Measurements from ENCODE around the gene ANGPT4.
A peak's percentile ranks its signal among the peaks of the same experiment; 100 is the strongest.

The ANGPT4 gene

GRCh38 chr20:939606-940005 lies 23.5 kb upstream of the ANGPT4 start:
- no peak for TF ChIP-seq CTCF (IDR thresholded peaks at IDR 0.05; ENCODE audit: low read depth, low read length)
- Histone ChIP-seq H3K36me3 (no peaks in the 10 kb centered on the region), H3K9me3 (ENCODE audit: severe bottlenecking) (no peaks in the 10 kb centered on the region), H3K27me3 (ENCODE audit: insufficient read depth, low read depth, severe bottlenecking) (no peaks in the 10 kb centered on the region), H3K4me3 (ENCODE audit: low read depth, low read length) (no peak overlapping the region), H3K27ac (no peak overlapping the region)
- no peak for DNase-seq

- Histone ChIP-seq H3K4me3 (ENCODE audit: low read depth, low read length) (no peak overlapping the region), H3K9me3 (ENCODE audit: severe bottlenecking) (peaks cover 14% of the 10 kb centered on the region), H3K27ac (no peak overlapping the region), H3K27me3 (ENCODE audit: insufficient read depth, low read depth, severe bottlenecking) (no peaks in the 10 kb centered on the region), H3K36me3 (no peaks in the 10 kb centered on the region)
- DNase-seq = no peak
- TF ChIP-seq CTCF (IDR thresholded peaks at IDR 0.05; ENCODE audit: low read depth, low read length) = peak; percentile 20; the same call in 1 of the 2 replicates
Observed at GRCh38 chr20:934186-934840, 18.2 kb upstream of the ANGPT4 start.

- no peak overlapping the region for H3K27ac ChIP-seq
- no peaks in the 10 kb centered on the region for H3K36me3 ChIP-seq
- DNase-seq = no peak
- peaks cover 14% of the 10 kb centered on the region for H3K9me3 ChIP-seq (ENCODE audit: severe bottlenecking)
- no peak for TF ChIP-seq CTCF (IDR thresholded peaks at IDR 0.05; ENCODE audit: low read depth, low read length)
- H3K4me3 ChIP-seq (ENCODE audit: low read depth, low read length) = no peak overlapping the region
- H3K27me3 ChIP-seq (ENCODE audit: insufficient read depth, low read depth, severe bottlenecking) = no peaks in the 10 kb centered on the region
Observed at GRCh38 chr20:933029-933428, 16.9 kb upstream of the ANGPT4 start.

GRCh38 chr20:931401-931800 lies 15.3 kb upstream of the ANGPT4 start:
- H3K27ac ChIP-seq = no peak overlapping the region
- no peaks in the 10 kb centered on the region for H3K27me3 ChIP-seq (ENCODE audit: insufficient read depth, low read depth, severe bottlenecking)
- DNase-seq = no peak
- no peaks in the 10 kb centered on the region for H3K36me3 ChIP-seq
- H3K9me3 ChIP-seq (ENCODE audit: severe bottlenecking) = peaks cover 14% of the 10 kb centered on the region
- no peak overlapping the region for H3K4me3 ChIP-seq (ENCODE audit: low read depth, low read length)
- no peak for TF ChIP-seq CTCF (IDR thresholded peaks at IDR 0.05; ENCODE audit: low read depth, low read length)

GRCh38 chr20:926670-927069 lies 10.5 kb upstream of the ANGPT4 start:
- Histone ChIP-seq H3K4me3 (ENCODE audit: low read depth, low read length) (no peak overlapping the region), H3K27me3 (ENCODE audit: insufficient read depth, low read depth, severe bottlenecking) (no peaks in the 10 kb centered on the region), H3K9me3 (ENCODE audit: severe bottlenecking) (peaks cover 9% of the 10 kb centered on the region), H3K27ac (no peak overlapping the region), H3K36me3 (no peaks in the 10 kb centered on the region)
- TF ChIP-seq CTCF (IDR thresholded peaks at IDR 0.05; ENCODE audit: low read depth, low read length) = no peak
- no peak for DNase-seq

GRCh38 chr20:925516-925915 lies 9.4 kb upstream of the ANGPT4 start:
- no peaks in the 10 kb centered on the region for H3K27me3 ChIP-seq (ENCODE audit: insufficient read depth, low read depth, severe bottlenecking)
- H3K27ac ChIP-seq = no peak overlapping the region
- TF ChIP-seq CTCF (IDR thresholded peaks at IDR 0.05; ENCODE audit: low read depth, low read length) = no peak

More at GRCh38 chr20:925516-925915, 9.4 kb upstream of the ANGPT4 start:
- Histone ChIP-seq H3K36me3 (no peaks in the 10 kb centered on the region), H3K9me3 (ENCODE audit: severe bottlenecking) (peaks cover 9% of the 10 kb centered on the region), H3K4me3 (ENCODE audit: low read depth, low read length) (no peak overlapping the region)
- DNase-seq = no peak

Data from WERI-Rb-1 (cell line).